ENCODE measurements around the gene KIF5C.

Gene KIF5C

DNA sequence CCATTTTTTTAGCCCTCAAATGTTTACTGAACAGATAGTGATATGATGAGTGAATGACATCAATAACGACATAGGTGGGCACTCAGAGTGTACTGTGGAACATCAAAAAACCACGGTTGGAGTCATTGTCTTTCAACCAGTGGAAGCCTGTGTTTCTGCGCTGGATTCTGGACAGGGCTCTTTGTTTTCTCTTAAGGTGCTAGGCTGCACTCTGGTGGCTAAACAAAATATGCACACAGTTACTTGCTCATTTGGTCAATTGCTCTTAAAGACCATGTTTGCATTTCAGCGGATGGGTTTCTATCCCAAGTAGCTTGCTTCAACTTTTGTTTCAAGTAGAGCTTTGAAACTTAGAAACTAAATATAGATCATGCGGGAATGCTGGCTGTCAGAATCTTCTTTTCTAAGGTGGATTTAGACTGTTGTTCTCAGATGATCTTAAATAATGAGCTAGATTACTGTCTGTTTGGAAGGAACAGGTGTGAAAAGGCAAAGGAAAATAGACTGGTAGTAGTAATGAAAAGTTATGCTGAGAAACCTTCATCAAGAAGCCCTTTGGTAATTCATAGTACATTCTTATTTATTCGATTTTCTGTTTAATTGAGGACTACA lies 115.0 kb downstream of the KIF5C start:
- peak; percentile 56 for DNase-seq (ENCODE audit: low spot score)

DNA sequence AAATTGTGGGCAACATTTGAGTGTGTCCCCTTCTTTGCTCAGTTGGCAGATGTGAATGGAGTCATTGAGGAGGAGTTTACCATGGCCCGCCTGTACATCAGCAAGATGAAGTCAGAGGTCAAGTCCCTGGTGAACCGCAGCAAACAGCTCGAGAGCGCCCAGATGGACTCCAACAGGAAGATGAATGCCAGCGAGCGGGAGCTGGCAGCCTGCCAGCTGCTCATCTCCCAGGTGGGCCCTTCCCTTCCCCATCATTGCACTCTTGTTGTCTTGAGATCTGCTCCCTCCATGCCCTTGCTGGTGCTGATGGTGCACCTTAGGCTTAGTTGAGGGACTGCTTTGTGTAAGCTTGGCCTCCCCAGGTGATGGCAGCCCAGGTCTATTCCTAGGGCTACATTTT lies 115.9 kb downstream of the KIF5C start:
- DNase-seq (ENCODE audit: low spot score), result no peak

DNA sequence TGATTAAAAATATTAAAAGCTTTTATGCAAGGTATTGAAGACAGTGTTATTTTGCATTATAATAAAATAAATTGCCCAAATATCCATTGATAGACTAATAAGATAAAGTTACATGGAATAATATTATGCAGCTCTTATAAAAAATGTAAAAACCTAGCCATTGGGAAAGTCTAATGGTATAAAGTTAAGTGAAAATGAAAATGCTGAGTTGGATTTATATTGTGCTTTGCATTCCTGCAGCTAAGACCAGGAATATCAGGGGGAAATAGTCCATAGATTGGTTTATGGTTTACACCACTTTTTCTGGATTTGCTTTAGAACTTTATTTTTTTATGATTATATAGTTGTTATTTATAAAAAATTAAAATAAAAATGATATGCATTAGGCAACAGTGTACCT lies 117.4 kb downstream of the KIF5C start:
- DNase-seq (ENCODE audit: low spot score), result no peak

DNA sequence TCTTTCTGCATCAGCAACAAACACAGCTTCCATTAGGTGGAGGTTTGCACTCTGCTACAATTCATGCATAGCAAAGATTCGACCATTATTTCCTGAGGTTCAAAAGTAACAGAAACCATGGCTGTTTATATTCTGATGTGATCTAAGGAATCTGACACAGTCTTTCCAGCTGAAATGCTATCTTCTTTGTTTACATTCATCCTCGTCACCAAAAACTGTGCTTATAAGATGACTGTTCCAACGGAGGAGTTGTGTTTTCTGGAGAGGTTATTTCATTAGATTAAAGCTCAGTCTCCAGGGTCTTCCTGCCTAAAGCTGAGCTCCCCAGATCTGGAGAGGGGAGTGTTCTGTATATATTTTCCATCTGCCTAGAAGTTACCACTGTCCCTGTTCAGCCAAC lies 118.3 kb downstream of the KIF5C start:
- DNase-seq (ENCODE audit: low spot score), result no peak

DNA sequence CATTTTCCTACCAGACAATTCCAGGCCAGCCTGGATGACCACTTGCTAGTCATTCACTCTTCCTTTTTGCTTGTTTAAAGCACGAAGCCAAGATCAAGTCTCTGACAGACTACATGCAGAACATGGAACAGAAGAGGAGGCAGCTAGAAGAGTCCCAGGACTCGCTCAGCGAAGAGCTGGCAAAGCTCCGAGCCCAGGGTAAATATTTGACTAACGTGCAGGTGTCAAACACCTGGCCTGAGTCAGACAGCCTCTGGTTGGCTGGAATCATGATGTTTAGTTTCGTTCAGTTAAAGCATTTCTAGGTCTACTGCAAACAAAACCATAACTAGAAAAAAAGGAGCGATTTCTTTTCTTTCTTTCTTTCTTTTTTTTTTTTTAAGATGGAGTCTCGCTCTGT lies 119.3 kb downstream of the KIF5C start:
- no peak for DNase-seq (ENCODE audit: low spot score)

DNA sequence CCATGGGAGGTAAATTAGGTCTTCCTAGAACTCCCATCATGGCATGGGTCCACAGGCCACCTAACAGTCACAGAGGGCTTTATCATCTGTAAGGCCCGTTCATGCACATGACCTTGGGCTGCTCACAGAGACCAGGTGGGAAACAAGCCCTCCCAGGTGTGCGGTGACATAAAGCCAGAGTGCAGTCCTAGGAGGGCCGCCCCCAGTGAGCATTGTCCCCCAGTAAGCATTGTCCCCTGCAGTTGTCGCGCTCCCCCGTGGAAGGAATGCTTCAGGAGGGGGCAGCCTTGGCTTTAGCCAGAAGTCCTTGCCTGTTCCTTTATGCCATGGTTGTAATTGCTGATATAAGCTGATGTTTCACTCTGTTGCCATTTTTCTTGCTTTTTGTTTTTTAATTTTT lies 121.8 kb downstream of the KIF5C start:
- no peak for DNase-seq (ENCODE audit: low spot score)

DNA sequence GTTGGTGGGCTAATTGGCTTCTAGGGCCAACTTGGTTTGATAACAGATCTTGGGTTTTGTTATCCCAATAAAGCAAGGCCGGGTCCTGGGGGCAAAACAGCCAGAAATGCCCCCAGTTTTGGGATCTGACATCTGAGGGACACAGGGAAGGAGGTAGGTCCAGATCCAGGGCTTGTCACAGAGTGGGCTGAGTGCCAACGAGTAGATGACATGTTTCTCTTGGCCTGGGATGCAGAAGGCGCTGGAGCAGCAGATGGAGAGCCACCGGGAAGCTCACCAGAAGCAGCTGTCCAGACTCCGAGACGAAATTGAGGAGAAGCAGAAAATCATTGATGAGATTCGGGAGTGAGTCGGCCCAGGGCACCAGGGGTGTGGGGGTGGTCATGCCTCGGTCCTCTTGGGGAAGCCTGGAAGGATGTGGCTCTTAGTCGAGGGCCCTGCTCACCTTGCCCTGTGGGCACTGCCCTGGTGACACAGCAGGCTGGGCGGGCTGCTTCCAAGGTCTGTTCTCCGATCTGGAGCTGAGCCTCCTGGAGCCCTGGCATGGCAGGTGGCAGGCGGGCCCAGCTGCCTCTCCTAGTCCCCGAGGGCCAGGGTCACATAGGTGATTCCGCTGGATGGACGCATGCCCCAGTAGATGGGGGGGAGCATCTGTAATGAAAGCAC lies 123.3 kb downstream of the KIF5C start:
- DNase-seq (ENCODE audit: low spot score), result no peak

DNA sequence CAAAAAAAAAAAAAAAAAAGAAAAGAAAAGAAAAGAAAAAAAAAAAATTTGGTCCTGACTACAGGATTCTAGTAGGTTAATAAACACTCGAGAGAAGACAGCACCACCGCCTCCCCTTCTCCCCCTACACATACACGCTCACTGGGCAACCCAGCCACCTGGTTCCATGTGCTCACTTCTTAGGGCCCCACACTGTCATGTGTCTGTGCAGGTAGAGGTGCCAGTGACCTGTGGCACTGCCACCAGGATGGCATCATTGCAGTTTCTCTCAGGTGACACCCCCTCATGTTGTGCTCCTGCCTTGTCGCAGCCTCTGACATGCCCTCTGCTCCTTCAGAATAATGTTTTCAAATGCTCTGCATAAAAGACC lies 123.8 kb downstream of the KIF5C start:
- no peak for DNase-seq (ENCODE audit: low spot score)

DNA sequence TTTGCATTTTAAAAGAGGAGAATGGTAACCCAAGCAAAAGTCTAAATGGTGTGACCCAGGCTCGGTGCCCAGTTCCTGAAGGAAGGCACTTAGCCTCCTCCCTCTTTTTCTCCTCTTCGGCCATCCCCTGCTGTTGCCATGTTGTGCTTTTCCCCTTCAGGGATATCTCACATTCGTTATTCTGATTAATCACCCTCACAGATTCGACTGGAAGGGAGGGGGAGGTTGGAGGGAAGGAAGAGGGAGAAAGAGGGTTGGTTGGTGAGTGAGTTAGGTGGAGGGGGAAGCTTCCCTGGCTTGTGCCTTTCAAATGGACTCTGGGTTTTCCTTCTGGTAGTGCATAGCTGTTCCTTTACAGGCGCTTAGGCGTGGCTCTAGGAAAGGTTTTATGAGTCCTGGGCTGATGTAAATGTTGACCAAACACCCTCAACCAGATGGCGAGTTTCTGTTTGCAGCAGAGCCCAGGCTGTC lies 124.5 kb downstream of the KIF5C start:
- no peak for DNase-seq (ENCODE audit: low spot score)

DNA sequence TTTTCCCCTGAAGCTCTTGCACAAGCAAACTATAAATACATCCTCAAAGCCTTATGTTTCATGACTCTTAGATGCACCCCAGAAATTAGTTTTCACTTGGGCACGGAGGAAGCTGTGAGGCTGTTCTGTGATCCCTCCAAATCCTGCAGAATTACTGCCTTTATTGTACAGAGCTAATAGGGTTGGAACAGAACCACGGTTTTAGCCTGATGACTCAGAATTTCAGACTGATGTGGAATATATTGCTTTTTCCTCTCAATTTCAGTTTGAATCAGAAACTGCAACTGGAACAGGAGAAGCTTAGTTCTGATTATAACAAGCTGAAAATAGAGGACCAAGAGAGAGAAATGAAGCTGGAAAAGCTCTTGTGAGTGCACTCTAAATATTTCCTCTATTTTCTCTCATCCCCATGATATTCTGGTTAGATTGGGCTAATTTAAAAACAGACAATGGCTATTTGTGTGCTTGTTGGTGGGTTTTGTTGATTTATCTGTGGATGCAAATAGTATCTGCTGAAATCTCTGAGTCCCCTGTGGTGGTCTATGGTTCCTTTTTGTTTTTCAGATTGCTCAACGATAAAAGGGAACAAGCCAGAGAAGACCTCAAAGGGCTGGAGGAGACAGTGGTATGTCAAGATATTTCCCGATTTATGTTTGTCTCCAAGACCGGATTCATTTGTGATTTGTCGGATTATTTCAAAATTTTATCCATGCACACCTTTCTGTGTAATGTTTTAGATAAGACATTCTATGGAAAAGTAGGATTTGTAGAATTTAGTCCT lies 125.3 kb downstream of the KIF5C start:
- no peak for DNase-seq (ENCODE audit: low spot score)

DNA sequence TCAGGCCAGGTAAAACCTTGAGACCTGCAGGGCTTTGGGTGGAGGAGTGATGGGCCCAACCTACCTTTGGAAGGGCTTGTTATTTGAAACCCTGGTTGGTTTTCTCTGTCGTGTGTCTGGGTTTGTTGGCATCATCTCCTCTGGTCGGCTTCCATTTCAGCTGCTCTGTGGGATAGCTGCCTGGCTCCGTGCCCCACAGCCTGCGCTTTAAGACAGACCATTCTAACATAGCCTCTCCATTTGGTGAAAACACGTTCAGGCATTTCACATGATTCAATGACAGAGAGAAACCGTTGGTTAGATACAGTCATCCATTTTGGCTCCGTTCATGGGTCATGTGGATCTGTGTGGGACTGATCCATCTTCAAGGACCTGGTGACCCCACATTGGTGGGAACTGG lies 126.5 kb downstream of the KIF5C start:
- no peak for DNase-seq (ENCODE audit: low spot score)

DNA sequence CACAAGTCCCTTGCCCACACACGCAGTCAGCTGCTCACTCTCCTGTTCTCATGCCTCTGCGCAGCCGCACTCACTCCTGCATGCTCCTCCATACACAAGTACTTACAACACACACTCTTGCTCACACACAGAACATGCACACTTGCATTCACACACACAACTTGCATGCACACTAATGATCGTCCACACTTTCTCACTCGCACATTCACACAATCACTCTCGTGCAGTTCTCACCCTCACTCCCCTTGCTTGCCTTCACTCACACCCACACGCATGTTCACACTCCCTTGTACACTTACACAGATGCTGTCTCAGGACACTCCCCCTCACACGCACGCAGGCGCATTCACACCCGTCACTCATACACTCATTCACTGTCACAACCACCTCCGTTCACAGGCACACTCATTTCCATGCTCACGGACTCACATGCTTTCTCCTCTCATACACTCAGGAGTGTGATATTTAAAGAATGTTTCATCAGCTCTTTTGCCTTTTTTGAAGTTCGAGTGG lies 127.4 kb downstream of the KIF5C start:
- no peak for DNase-seq (ENCODE audit: low spot score)

DNA sequence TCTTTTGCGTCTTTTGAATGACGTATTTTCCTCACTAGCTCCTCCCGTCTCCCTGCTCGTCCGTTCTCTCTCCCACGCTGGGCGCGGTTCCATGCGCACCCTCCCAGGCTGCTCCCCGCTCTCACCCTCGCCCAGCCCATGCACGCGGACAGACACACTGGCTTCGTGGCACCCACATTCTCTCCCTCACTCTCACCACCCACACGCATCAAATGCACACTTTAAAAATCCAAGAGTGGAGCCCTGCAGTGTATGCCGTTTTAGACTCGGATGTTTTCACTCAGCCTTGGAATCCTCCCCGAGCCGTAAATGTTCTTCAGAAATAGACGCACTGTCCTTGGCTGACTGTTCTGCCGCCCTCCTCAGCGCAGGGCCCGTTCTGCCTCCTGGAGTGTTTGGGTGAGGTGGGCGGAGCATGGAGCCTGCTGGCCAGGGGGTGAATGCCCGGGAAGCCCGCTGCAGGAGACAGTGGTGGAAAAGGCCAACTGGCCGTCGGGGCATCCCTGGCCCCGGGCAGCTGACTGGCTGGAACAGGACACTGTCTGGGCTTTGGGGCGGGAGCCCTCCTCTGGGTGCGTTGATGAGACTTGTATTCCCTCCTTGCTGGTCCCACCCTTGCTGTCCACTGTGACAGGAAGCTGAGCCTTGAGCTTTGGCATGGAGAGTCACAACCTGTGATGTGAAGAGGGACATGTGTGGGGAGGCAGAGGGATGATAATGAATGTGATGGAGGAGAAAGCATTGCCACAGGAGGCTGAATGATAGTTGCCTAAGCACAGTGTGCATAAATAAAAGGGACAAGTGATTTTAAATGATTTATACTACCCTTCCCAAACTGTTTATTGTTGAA lies 128.1 kb downstream of the KIF5C start:
- DNase-seq (ENCODE audit: low spot score), result no peak

DNA sequence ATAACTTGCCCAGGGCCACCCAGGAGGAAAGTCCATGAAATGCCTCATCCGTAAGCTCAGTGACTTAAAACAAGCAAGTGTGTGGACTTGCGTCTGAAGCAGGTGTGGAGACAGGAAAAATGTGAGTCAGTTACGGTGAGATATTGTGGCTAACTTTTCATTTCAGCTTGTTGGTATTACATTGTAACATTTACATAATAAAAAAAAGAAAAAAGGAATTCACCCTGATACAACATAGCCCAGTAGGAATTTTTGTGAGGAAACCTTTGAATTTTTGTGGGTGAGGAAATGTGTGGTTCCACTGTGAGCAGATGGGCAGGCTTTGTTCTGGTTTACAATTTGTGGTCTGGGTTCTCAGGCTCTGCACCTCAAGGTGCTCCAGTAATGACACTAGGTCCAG lies 129.8 kb downstream of the KIF5C start:
- no peak for DNase-seq (ENCODE audit: low spot score)

DNA sequence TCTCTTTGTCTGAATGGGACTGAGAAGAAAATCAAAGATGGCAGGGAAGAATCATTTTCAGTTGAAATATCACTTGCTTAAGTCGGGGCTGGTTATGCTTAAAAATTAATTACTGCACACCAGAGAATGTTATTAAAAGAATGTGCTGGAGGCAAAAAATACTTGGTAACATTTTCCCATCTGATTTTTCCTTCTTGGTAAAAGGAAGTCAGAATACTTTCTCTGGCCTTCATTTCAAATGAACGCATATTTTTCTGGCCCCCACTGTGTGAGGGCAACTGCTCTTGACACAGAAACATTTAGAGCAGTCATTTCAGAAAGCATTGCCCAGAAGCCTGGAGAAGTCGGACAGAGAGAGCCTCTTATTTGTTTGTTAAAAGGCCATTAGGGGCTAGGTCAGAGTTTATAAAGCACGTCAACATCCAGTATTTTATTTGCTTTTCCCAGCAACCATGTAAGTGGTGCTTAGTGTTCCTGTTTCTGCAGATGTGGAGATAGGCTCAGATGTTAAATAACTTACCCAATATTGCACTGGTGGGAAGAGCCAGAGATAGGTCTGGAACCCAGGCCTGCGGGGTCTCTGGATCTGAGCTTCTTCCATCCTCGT lies 130.5 kb downstream of the KIF5C start:
- no peak for DNase-seq (ENCODE audit: low spot score)

DNA sequence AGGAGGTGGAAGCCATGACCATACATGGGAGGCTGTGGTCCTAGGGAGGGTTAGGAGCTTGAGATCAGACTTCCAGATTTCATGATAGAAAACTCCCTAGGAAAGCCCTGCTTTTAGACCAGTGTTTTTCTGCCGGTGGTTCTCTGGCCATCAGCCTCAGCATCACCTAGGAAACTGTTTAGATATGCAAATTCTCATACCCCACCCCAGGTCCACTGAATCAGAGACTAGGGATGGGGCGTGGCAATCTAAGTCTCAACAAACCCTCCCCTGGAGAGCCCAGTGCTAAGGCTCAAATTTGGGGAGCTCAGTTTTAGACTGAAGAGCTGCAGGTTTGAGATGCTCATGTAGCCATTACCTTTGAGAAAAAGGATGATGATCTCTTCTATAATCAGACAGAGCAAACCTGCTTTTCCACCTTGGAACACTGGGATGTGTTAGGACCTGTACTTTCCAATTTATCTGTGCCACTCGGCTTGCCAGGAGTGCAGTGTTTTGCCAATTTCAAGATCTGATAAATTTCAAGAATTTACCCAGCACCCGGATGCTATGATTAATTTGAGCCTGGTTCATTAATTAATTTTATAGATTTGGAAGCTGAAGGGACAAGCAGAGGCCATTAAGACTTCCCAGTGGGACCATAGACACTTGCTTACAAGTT lies 132.0 kb downstream of the KIF5C start:
- no peak for DNase-seq (ENCODE audit: low spot score)

DNA sequence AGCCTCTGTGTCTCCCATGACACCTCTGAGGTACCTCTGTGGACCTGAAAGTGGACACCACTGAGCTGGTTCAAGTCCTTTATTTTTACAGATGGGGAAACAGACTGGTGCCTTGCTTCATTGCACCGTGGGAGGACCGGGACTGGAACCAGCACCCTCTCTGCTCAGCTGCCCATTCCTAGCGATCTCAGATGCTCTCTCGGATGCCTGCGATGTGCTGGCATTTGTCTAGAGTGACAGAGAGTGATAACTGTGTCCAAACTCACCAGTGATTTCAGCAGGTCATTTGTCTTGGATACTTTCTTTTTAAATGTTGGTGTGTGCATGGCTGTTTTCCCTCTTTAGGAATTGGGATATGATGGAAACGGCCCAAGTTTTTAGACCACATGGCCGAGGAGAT lies 133.4 kb downstream of the KIF5C start:
- no peak for DNase-seq (ENCODE audit: low spot score)

DNA sequence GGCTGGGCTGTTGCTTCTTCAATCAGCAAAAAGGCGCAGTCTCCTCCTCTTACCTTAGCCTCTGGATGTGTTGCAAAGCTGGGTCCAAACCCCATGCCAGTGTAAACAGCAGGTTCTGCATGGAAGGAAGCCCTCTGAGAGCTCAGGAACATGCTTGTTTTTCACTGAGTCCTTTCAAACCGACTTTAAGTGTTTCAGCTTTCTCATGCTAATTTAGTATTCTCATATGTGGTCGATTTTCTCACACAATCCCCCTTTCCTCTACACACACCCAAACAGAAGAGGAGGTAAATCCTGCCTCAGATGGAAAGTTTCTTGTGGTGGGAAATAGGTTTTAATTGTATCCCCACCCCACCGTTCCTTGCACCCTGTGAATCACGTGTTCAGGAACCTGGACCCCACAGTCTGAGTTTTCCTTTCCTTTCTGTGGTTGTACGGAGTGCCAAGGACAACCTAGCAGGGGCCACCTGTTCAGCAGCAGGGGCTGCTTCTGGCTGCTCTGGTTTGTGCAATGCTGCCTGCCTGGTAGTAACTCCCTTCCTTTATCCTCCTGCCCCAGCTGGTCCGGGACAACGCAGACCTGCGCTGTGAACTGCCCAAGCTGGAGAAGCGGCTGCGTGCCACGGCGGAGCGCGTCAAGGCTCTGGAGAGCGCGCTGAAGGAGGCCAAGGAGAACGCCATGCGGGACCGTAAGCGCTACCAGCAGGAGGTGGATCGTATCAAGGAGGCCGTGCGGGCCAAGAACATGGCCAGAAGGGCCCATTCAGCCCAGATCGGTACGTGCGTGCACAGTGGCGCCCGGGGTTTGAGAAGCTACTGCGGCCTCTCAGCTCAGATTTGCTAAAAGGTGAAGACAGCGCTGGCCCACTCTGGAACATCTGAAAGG lies 134.8 kb downstream of the KIF5C start:
- DNase-seq (ENCODE audit: low spot score), result no peak

DNA sequence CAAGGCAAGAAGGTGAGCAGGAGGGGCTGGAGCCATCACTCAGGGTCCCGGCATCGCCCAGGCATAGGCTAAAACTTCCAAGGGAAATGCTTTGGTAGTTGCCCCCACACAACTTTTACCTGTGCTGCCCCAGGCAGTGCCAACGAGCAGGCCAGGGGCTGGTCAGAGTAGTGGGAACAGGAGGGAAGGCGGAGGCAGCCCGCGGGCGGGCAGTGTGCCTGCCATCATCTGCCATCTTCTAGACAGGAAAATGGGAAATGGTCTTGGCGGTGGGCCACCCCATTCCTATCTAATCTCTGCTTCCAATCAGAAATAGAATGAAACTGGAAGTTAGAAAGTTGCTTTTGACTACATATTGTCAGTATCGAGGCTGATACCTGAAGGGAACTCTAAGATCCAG lies 137.5 kb downstream of the KIF5C start:
- DNase-seq (ENCODE audit: low spot score), result no peak

DNA sequence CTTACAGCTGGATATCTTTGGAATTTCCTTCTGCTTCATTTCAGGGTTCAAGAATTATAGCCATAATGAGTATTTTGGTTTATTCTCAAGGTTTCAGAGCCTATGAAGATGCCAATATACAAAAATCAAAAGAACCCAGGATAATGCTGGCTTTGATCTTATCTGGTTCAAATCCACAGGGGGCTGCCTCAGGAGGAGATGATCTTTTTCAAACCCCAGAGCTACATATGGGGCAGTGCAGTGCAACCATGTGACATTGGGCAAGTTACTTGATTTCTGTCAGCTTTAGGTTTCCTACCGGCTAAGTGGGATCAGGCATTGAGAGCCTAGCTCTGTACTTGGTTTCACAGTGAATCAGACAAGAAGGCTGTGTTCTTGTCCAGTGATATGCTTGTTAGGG lies 140.5 kb downstream of the KIF5C start:
- no peak for DNase-seq (ENCODE audit: low spot score)

All from CD4-positive, alpha-beta T cell treated with Interleukin-15 for 4 hours (primary cell).